ENCODE results near the gene FBXL4. TPM values are rescaled to one million over a fixed set of nuclear protein-coding genes. Genes with fewer than 3 reads are reported as not detected.

The FBXL4 gene
- total and polyA plus RNA-seq, 10 of the 15 experiments (the other 5 are each of a cell fraction or from before 2014, with no cell fraction given) = 2.9 to 16.9 (median 7.2) TPM

GRCh38 chr6:98875375-98875774 is 72.4 kb downstream of the FBXL4 start (continued):
- TF ChIP-seq SIN3A (IDR thresholded peaks at IDR 0.05; ENCODE audit: low read depth, low read length) = no peak
- no peak for TF ChIP-seq RUNX3 (IDR thresholded peaks at IDR 0.05; ENCODE audit: low read length)

DNA sequence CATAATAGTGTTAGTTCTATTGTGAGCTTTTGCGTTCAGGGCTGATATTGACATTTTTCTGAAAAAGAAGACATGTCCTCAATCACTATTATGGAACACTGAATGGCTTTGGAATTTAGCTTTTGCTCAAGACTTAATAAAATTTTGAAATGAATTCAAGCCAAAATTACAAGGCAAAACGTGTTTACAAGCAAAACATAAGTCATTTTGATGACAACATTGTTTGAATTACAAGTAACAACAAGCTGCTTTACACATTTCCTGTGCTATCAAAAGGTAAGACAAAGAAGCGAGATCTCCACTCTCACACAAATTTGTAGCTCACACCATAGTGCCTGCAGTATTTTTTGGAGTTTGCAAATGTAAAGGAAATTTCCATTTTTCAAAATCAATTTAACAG is 75.9 kb downstream of the FBXL4 start:
- no TSS peak for BruUV-seq (replicated peaks)
- Histone ChIP-seq H3K9me3 (replicated peaks; ENCODE audit: control insufficient read depth, insufficient read depth, low read length) (no peaks in the 10 kb centered on the region), H3K27me3 (replicated peaks in 1 of 2; ENCODE audit: control insufficient read depth in 2 of 2, insufficient read depth in 2 of 2, low read length in 1 of 2) (no peaks in the 10 kb centered on the region), H3K4me3 (no peak overlapping the region), H3K9ac (ENCODE audit: control insufficient read depth, insufficient read depth, low read length) (no peak overlapping the region), H2AFZ (ENCODE audit: control insufficient read depth, low read depth, low read length) (no peak overlapping the region), H3K4me2 (ENCODE audit: control insufficient read depth, insufficient read depth) (no peak overlapping the region), H3K79me2 (ENCODE audit: control insufficient read depth, insufficient read depth, low read length) (no peaks in the 10 kb centered on the region), H3K4me1 (ENCODE audit: control insufficient read depth, insufficient read depth, low read length) (no peaks in the 10 kb centered on the region), H3K36me3 (ENCODE audit: control insufficient read depth in 2 of 2, insufficient read depth in 2 of 2, low read length in 1 of 2) (peaks cover 0 to 3% of the 10 kb centered on the region in 2 experiments; a peak in 2 of 4 replicates), H3K27ac (ENCODE audit: control insufficient read depth, insufficient read depth) (no peak overlapping the region), H4K20me1 (ENCODE audit: control insufficient read depth, insufficient read depth) (no peaks in the 10 kb centered on the region)
- ChIA-PET CTCF (interaction anchor here (0.6 kb wide), 1 partner anchor 1434 kb away, joined by 3 read pairs; no protein-coding TSS in a partner anchor), POLR2A (no interaction called here), RAD21 (ENCODE audit: unreplicated experiment) (no interaction called here), SMC1A (ENCODE audit: uncharacterized antibody, unreplicated experiment) (no interaction called here)
- DNase-seq (ENCODE audit: low read depth, low spot score) (no peak), ATAC-seq (no peak), FAIRE-seq (no peak)
- WGBS (ENCODE audit: insufficient coverage, insufficient replicate concordance, low lambda C conversion rate, missing lambda C conversion rate) = 97% methylated on average over 3 of the region's 3 CpGs
- in situ Hi-C loops (cut with MboI) = no loop called here
- intact Hi-C loops (cut with micrococcal nuclease; ENCODE audit: unreplicated experiment) = no loop called here
- no peak for TF ChIP-seq TCF12 (IDR thresholded peaks at IDR 0.05; ENCODE audit: low read depth, low read length)
- TF ChIP-seq PML (IDR thresholded peaks at IDR 0.05; ENCODE audit: low read length) = no peak
- TF ChIP-seq STAT3 (IDR thresholded peaks at IDR 0.05; ENCODE audit: low read depth, low read length) = no peak
- TF ChIP-seq ZZZ3 (IDR thresholded peaks at IDR 0.05; ENCODE audit: control insufficient read depth, insufficient read length, low read depth) = no peak
- TF ChIP-seq REST (IDR thresholded peaks at IDR 0.05; ENCODE audit: low read depth, low read length) = no peak
- TF ChIP-seq PAX8 (IDR thresholded peaks at IDR 0.05) = no peak
- no peak for TF ChIP-seq STAT1 (conservative IDR thresholded peaks at IDR 0.05)
- TF ChIP-seq, protein P1, sequence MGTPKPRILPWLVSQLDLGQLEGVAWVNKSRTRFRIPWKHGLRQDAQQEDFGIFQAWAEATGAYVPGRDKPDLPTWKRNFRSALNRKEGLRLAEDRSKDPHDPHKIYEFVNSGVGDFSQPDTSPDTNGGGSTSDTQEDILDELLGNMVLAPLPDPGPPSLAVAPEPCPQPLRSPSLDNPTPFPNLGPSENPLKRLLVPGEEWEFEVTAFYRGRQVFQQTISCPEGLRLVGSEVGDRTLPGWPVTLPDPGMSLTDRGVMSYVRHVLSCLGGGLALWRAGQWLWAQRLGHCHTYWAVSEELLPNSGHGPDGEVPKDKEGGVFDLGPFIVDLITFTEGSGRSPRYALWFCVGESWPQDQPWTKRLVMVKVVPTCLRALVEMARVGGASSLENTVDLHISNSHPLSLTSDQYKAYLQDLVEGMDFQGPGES (IDR thresholded peaks at IDR 0.05) = no peak
- no peak for TF ChIP-seq NR2F1 (conservative IDR thresholded peaks at IDR 0.05)
- no peak for TF ChIP-seq E4F1 (IDR thresholded peaks at IDR 0.05; ENCODE audit: borderline replicate concordance, partially characterized antibody)
- TF ChIP-seq POLR2AphosphoS2 (IDR thresholded peaks at IDR 0.05; ENCODE audit: low read depth, low read length) = no peak
